AG09309 (cell line): ENCODE measurements around the gene NECAB2.

ENCODE experiments used
- DNase-seq: peaks from one replicate; pipeline ENCODE4 v3.0.0-alpha.2; 2010; ENCODE audit warnings: low read depth
- H3K4me3 ChIP-seq: 2 replicates; pipeline ENCODE4 v1.5.1; 2011; ENCODE audit warnings: mild to moderate bottlenecking, low read depth, low read length, moderate library complexity; ENCODE audit not compliant: control insufficient read depth
- CTCF ChIP-seq: IDR thresholded peaks from 2 replicates; pipeline ENCODE4 v1.5.1; 2011; ENCODE audit warnings: mild to moderate bottlenecking, low read depth, low read length, inconsistent platforms; ENCODE audit not compliant: insufficient read depth, control insufficient read depth; ENCODE audit errors: missing control alignments

Gene NECAB2

GRCh38 chr16:83958137-83958845 lies 9.8 kb upstream of the NECAB2 start:
- DNase-seq = no peak
- TF ChIP-seq CTCF = no peak
- no peak overlapping the region for H3K4me3 ChIP-seq

- no peak overlapping the region for H3K4me3 ChIP-seq
- TF ChIP-seq CTCF = no peak
- no peak for DNase-seq
Measured at GRCh38 chr16:83958846-83959565, 9.0 kb upstream of the NECAB2 start.

GRCh38 chr16:83959656-83960434 lies 8.2 kb upstream of the NECAB2 start:
- no peak for DNase-seq
- H3K4me3 ChIP-seq = no peak overlapping the region
- no peak for TF ChIP-seq CTCF

GRCh38 chr16:83960521-83961249 lies 7.4 kb upstream of the NECAB2 start:
- TF ChIP-seq CTCF = no peak

GRCh38 chr16:83961591-83961990 lies 6.5 kb upstream of the NECAB2 start:
- DNase-seq = no peak
- no peak for TF ChIP-seq CTCF
- no peak overlapping the region for H3K4me3 ChIP-seq

More at GRCh38 chr16:83960521-83961249, 7.4 kb upstream of the NECAB2 start:
- no peak overlapping the region for H3K4me3 ChIP-seq
- DNase-seq = no peak
